ENCODE data around the gene SPEN. TPM values are rescaled to one million over a fixed set of nuclear protein-coding genes. Genes with fewer than 3 reads are reported as not detected.

SPEN gene
- total and polyA plus RNA-seq, 9 of the 15 experiments (the other 6 are each of a cell fraction or from before 2014, with no cell fraction given) = 5.7 to 87.5 (median 27.2) TPM

GRCh38 chr1:15948595-15949452 lies 101.3 kb downstream of the SPEN start (continued):
- TF ChIP-seq ZNF239 (CRISPR knock-in tag; IDR thresholded peaks at IDR 0.05) (no peak), MAFK (IDR thresholded peaks at IDR 0.05; ENCODE audit: low read length) (peak; percentile 11; the same call in 1 of the 2 replicates), PRDM10 (IDR thresholded peaks at IDR 0.05; ENCODE audit: partially characterized antibody) (no peak), STAG1 (CRISPR knock-in tag; IDR thresholded peaks at IDR 0.05; ENCODE audit: borderline replicate concordance) (no peak), RCOR1 (IDR thresholded peaks at IDR 0.05; ENCODE audit: borderline replicate concordance in 1 of 2, low read depth in 2 of 2, low read length in 2 of 2) (no peak), ZNF445 (CRISPR knock-in tag; IDR thresholded peaks at IDR 0.05; ENCODE audit: low read depth) (no peak), HOXB6 (CRISPR knock-in tag; IDR thresholded peaks at IDR 0.05; ENCODE audit: borderline replicate concordance) (peak; percentile 21; the same call in 1 of the 2 replicates), ZNF253 (CRISPR knock-in tag; conservative IDR thresholded peaks at IDR 0.05) (0 out of 2 replicates have a peak, but pooled peaks have one; percentile 8), FOXP4 (CRISPR knock-in tag; IDR thresholded peaks at IDR 0.05; ENCODE audit: borderline replicate concordance) (no peak), RBBP5 (IDR thresholded peaks at IDR 0.05; ENCODE audit: borderline replicate concordance, insufficient read depth, low read length, poor library complexity, severe bottlenecking) (no peak), ZBTB17 (CRISPR knock-in tag; IDR thresholded peaks at IDR 0.05) (no peak), HMBOX1 (IDR thresholded peaks at IDR 0.05) (peak; percentile 89), ZNF277 (CRISPR knock-in tag; IDR thresholded peaks at IDR 0.05; ENCODE audit: borderline replicate concordance) (no peak), FIP1L1 (IDR thresholded peaks at IDR 0.05; ENCODE audit: low read depth, low read length, poor library complexity, severe bottlenecking) (peak; percentile 2), DMBX1 (CRISPR knock-in tag; IDR thresholded peaks at IDR 0.05; ENCODE audit: borderline replicate concordance) (0 out of 2 replicates have a peak, but pooled peaks have one; percentile 14), ELF4 (CRISPR knock-in tag; IDR thresholded peaks at IDR 0.05) (0 out of 2 replicates have a peak, but pooled peaks have one; percentile 12), NR4A1 (CRISPR knock-in tag; IDR thresholded peaks at IDR 0.05) (no peak), NR4A1 (tag; IDR thresholded peaks at IDR 0.05) (no peak), CBFA2T2 (conservative IDR thresholded peaks at IDR 0.05) (no peak)

Data from K562 (cell line).